ENCODE results near the gene SLC4A1AP.

Gene SLC4A1AP

GRCh38 chr2:27716301-27717069, 52.8 kb downstream of the SLC4A1AP start:
- in situ Hi-C loops (cut with MboI; ENCODE audit: low sequenced_read_pairs), result no loop called here

GRCh38 chr2:27717070-27717795, 53.5 kb downstream of the SLC4A1AP start:
- in situ Hi-C loops (cut with MboI; ENCODE audit: low sequenced_read_pairs), result no loop called here

- in situ Hi-C loops (cut with MboI; ENCODE audit: low sequenced_read_pairs), result no loop called here
These were observed 56.4 kb downstream of the SLC4A1AP start for GRCh38 chr2:27720004-27720551.

- in situ Hi-C loops (cut with MboI; ENCODE audit: low sequenced_read_pairs), result no loop called here
These were observed 57.6 kb downstream of the SLC4A1AP start for GRCh38 chr2:27721335-27721734.

GRCh38 chr2:27721884-27722485, 58.3 kb downstream of the SLC4A1AP start:
- in situ Hi-C loops (cut with MboI; ENCODE audit: low sequenced_read_pairs), result no loop called here

GRCh38 chr2:27723372-27724144, 59.9 kb downstream of the SLC4A1AP start:
- in situ Hi-C loops (cut with MboI; ENCODE audit: low sequenced_read_pairs), result no loop called here

GRCh38 chr2:27724191-27724590, 60.5 kb downstream of the SLC4A1AP start:
- in situ Hi-C loops (cut with MboI; ENCODE audit: low sequenced_read_pairs), result no loop called here

- in situ Hi-C loops (cut with MboI; ENCODE audit: low sequenced_read_pairs), result no loop called here
These were observed 61.4 kb downstream of the SLC4A1AP start for GRCh38 chr2:27724905-27725701.

- in situ Hi-C loops (cut with MboI; ENCODE audit: low sequenced_read_pairs), result no loop called here
These were observed 63.6 kb downstream of the SLC4A1AP start for GRCh38 chr2:27727257-27727656.

GRCh38 chr2:27728081-27728858, 64.6 kb downstream of the SLC4A1AP start:
- in situ Hi-C loops (cut with MboI; ENCODE audit: low sequenced_read_pairs), result no loop called here

- in situ Hi-C loops (cut with MboI; ENCODE audit: low sequenced_read_pairs), result no loop called here
These were observed 65.5 kb downstream of the SLC4A1AP start for GRCh38 chr2:27729198-27729597.

GRCh38 chr2:27729614-27730013, 65.9 kb downstream of the SLC4A1AP start:
- in situ Hi-C loops (cut with MboI; ENCODE audit: low sequenced_read_pairs), result no loop called here

- in situ Hi-C loops (cut with MboI; ENCODE audit: low sequenced_read_pairs), result no loop called here
These were observed 66.6 kb downstream of the SLC4A1AP start for GRCh38 chr2:27730261-27730662.

- in situ Hi-C loops (cut with MboI; ENCODE audit: low sequenced_read_pairs), result no loop called here
These were observed 67.4 kb downstream of the SLC4A1AP start for GRCh38 chr2:27730980-27731691.

GRCh38 chr2:27734305-27734704, 70.6 kb downstream of the SLC4A1AP start:
- in situ Hi-C loops (cut with MboI; ENCODE audit: low sequenced_read_pairs), result no loop called here

- in situ Hi-C loops (cut with MboI; ENCODE audit: low sequenced_read_pairs), result no loop called here
These were observed 71.7 kb downstream of the SLC4A1AP start for GRCh38 chr2:27735263-27735904.

GRCh38 chr2:27736031-27736889, 72.6 kb downstream of the SLC4A1AP start:
- in situ Hi-C loops (cut with MboI; ENCODE audit: low sequenced_read_pairs), result no loop called here
